ENCODE measurements around the gene ZNF253. TPM values are rescaled to one million over a fixed set of nuclear protein-coding genes. Genes with fewer than 3 reads are reported as not detected.
"Not testable (repeated sequence)": the region's sequence is repeated elsewhere in the genome, so short reads cannot be mapped to it uniquely, and the experiment has no call there.

ZNF253 gene
- total RNA-seq, 1 experiment from 2014 or later: not detected

GRCh38 chr19:19892055-19892941 lies 26.6 kb downstream of the ZNF253 start:
- H3K27ac ChIP-seq (ENCODE audit: low read depth, low read length); H3K4me3 ChIP-seq (replicated peaks in 1 of 2; ENCODE audit: low read depth in 1 of 2, low read length in 2 of 2); DNase-seq (ENCODE audit: low read depth, low spot score); H3K9ac ChIP-seq (ENCODE audit: low read length); H3K9me2 ChIP-seq (ENCODE audit: insufficient read depth); POLR2A ChIA-PET; H4K20me1 ChIP-seq (ENCODE audit: insufficient read depth); H3K79me2 ChIP-seq (ENCODE audit: insufficient read depth, low read length); H3K27me3 ChIP-seq (ENCODE audit: insufficient read depth, low read length); intact Hi-C loops (cut with micrococcal nuclease); H3K9me3 ChIP-seq (ENCODE audit: control insufficient read depth in 1 of 2, insufficient read depth in 1 of 2, low read depth in 1 of 2, low read length in 2 of 2); H2AFZ ChIP-seq (ENCODE audit: low read depth, low read length, poor library complexity, severe bottlenecking); H3K36me3 ChIP-seq (ENCODE audit: control insufficient read depth in 1 of 2, insufficient read depth in 2 of 2, low read length in 2 of 2); ATAC-seq; H3K4me2 ChIP-seq (ENCODE audit: low read length); RAD21 ChIA-PET (ENCODE audit: low non-redundant PET in 1 of 2, low total read pairs in 2 of 2, uncharacterized antibody in 2 of 2, unreplicated experiment in 2 of 2); H3K4me1 ChIP-seq (ENCODE audit: control insufficient read depth in 1 of 2, insufficient read depth in 2 of 2, low read length in 2 of 2); CTCF ChIA-PET; BruUV-seq (replicated peaks): not testable (repeated sequence)
- peak; percentile 29; the same call in 1 of the 2 replicates for TF ChIP-seq ZNF274 (IDR thresholded peaks at IDR 0.05; ENCODE audit: low read depth, low read length)

- Histone ChIP-seq H3K27ac (ENCODE audit: low read depth, low read length) (no peak overlapping the region), H3K36me3 (ENCODE audit: control insufficient read depth in 1 of 2, insufficient read depth in 2 of 2, low read length in 2 of 2) (no peaks in the 10 kb centered on the region), H3K4me2 (ENCODE audit: low read length) (no peak overlapping the region), H3K9me3 (ENCODE audit: control insufficient read depth in 1 of 2, insufficient read depth in 1 of 2, low read depth in 1 of 2, low read length in 2 of 2) (peaks cover 0 to 9% of the 10 kb centered on the region in 2 experiments; a peak in 2 of 4 replicates), H3K9ac (ENCODE audit: low read length) (no peak overlapping the region), H3K9me2 (ENCODE audit: insufficient read depth) (no peaks in the 10 kb centered on the region), H3K27me3 (ENCODE audit: insufficient read depth, low read length) (no peaks in the 10 kb centered on the region), H4K20me1 (ENCODE audit: insufficient read depth) (no peaks in the 10 kb centered on the region), H2AFZ (ENCODE audit: low read depth, low read length, poor library complexity, severe bottlenecking) (no peak overlapping the region), H3K4me3 (replicated peaks in 1 of 2; ENCODE audit: low read depth in 1 of 2, low read length in 2 of 2) (no peak overlapping the region), H3K4me1 (ENCODE audit: control insufficient read depth in 1 of 2, insufficient read depth in 2 of 2, low read length in 2 of 2) (no peaks in the 10 kb centered on the region), H3K79me2 (ENCODE audit: insufficient read depth, low read length) (no peaks in the 10 kb centered on the region)
- no peak for DNase-seq (ENCODE audit: low read depth, low spot score)
- RAD21 ChIA-PET (ENCODE audit: low non-redundant PET in 1 of 2, low total read pairs in 2 of 2, uncharacterized antibody in 2 of 2, unreplicated experiment in 2 of 2): no interaction called here
- CTCF ChIA-PET: no interaction called here
- no peak for ATAC-seq
- TF ChIP-seq ZNF274 (IDR thresholded peaks at IDR 0.05; ENCODE audit: low read depth, low read length) (no peak), POLR2A (IDR thresholded peaks at IDR 0.05; ENCODE audit: borderline replicate concordance, extremely low read depth, insufficient read depth, insufficient read length) (no peak), RAD21 (IDR thresholded peaks at IDR 0.05; ENCODE audit: low read depth) (no peak), EGR1 (IDR thresholded peaks at IDR 0.05; ENCODE audit: low read depth) (no peak), EZH2phosphoT487 (IDR thresholded peaks at IDR 0.05; ENCODE audit: borderline replicate concordance) (no peak), POLR2AphosphoS5 (IDR thresholded peaks at IDR 0.05; ENCODE audit: low read depth, low read length) (no peak)
- no TSS peak for BruUV-seq (replicated peaks)
- POLR2A ChIA-PET: no interaction called here
- intact Hi-C loops (cut with micrococcal nuclease): no loop called here
Measured at GRCh38 chr19:19900139-19900728, 34.6 kb downstream of the ZNF253 start.

Measured in HCT116 (cell line).